ENCODE results near the gene KIF20A.

GRCh38 chr5:138132543-138132942 is 46.4 kb upstream of the KIF20A start:
- TF ChIP-seq, protein P1, sequence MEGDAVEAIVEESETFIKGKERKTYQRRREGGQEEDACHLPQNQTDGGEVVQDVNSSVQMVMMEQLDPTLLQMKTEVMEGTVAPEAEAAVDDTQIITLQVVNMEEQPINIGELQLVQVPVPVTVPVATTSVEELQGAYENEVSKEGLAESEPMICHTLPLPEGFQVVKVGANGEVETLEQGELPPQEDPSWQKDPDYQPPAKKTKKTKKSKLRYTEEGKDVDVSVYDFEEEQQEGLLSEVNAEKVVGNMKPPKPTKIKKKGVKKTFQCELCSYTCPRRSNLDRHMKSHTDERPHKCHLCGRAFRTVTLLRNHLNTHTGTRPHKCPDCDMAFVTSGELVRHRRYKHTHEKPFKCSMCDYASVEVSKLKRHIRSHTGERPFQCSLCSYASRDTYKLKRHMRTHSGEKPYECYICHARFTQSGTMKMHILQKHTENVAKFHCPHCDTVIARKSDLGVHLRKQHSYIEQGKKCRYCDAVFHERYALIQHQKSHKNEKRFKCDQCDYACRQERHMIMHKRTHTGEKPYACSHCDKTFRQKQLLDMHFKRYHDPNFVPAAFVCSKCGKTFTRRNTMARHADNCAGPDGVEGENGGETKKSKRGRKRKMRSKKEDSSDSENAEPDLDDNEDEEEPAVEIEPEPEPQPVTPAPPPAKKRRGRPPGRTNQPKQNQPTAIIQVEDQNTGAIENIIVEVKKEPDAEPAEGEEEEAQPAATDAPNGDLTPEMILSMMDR (IDR thresholded peaks at IDR 0.05): no peak
- no peak for TF ChIP-seq ATF6 (CRISPR knock-in tag; IDR thresholded peaks at IDR 0.05)
- TF ChIP-seq, protein P2, sequence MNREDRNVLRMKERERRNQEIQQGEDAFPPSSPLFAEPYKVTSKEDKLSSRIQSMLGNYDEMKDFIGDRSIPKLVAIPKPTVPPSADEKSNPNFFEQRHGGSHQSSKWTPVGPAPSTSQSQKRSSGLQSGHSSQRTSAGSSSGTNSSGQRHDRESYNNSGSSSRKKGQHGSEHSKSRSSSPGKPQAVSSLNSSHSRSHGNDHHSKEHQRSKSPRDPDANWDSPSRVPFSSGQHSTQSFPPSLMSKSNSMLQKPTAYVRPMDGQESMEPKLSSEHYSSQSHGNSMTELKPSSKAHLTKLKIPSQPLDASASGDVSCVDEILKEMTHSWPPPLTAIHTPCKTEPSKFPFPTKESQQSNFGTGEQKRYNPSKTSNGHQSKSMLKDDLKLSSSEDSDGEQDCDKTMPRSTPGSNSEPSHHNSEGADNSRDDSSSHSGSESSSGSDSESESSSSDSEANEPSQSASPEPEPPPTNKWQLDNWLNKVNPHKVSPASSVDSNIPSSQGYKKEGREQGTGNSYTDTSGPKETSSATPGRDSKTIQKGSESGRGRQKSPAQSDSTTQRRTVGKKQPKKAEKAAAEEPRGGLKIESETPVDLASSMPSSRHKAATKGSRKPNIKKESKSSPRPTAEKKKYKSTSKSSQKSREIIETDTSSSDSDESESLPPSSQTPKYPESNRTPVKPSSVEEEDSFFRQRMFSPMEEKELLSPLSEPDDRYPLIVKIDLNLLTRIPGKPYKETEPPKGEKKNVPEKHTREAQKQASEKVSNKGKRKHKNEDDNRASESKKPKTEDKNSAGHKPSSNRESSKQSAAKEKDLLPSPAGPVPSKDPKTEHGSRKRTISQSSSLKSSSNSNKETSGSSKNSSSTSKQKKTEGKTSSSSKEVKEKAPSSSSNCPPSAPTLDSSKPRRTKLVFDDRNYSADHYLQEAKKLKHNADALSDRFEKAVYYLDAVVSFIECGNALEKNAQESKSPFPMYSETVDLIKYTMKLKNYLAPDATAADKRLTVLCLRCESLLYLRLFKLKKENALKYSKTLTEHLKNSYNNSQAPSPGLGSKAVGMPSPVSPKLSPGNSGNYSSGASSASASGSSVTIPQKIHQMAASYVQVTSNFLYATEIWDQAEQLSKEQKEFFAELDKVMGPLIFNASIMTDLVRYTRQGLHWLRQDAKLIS (CRISPR knock-in tag; IDR thresholded peaks at IDR 0.05; ENCODE audit: borderline replicate concordance): no peak
- no peak for TF ChIP-seq GRHL2 (CRISPR knock-in tag; IDR thresholded peaks at IDR 0.05; ENCODE audit: insufficient replicate concordance, severe bottlenecking)
- TF ChIP-seq MYBL2 (CRISPR knock-in tag; IDR thresholded peaks at IDR 0.05): no peak
- TF ChIP-seq MAX (CRISPR knock-in tag; IDR thresholded peaks at IDR 0.05): no peak
- TF ChIP-seq SMAD3 (CRISPR knock-in tag; IDR thresholded peaks at IDR 0.05; ENCODE audit: borderline replicate concordance): no peak
- no peak for TF ChIP-seq SP1 (CRISPR knock-in tag; conservative IDR thresholded peaks at IDR 0.05)
- no peak for TF ChIP-seq JUN (CRISPR knock-in tag; IDR thresholded peaks at IDR 0.05)
- no peak for TF ChIP-seq NR1H2 (CRISPR knock-in tag; IDR thresholded peaks at IDR 0.05)
- no peak for TF ChIP-seq MLX (CRISPR knock-in tag; IDR thresholded peaks at IDR 0.05)
- TF ChIP-seq, protein P3, sequence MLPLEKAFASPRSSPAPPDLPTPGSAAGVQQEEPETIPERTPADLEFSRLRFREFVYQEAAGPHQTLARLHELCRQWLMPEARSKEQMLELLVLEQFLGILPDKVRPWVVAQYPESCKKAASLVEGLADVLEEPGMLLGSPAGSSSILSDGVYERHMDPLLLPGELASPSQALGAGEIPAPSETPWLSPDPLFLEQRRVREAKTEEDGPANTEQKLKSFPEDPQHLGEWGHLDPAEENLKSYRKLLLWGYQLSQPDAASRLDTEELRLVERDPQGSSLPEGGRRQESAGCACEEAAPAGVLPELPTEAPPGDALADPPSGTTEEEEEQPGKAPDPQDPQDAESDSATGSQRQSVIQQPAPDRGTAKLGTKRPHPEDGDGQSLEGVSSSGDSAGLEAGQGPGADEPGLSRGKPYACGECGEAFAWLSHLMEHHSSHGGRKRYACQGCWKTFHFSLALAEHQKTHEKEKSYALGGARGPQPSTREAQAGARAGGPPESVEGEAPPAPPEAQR (CRISPR knock-in tag; IDR thresholded peaks at IDR 0.05): no peak
